ENCODE measurements around the gene POLR2B. TPM values are rescaled to one million over a fixed set of nuclear protein-coding genes. Genes with fewer than 3 reads are reported as not detected.

POLR2B gene
- total and polyA plus RNA-seq, 2 of the 8 experiments (the other 6 are each of a cell fraction or from before 2014, with no cell fraction given): 59.3 to 115 TPM

DNA sequence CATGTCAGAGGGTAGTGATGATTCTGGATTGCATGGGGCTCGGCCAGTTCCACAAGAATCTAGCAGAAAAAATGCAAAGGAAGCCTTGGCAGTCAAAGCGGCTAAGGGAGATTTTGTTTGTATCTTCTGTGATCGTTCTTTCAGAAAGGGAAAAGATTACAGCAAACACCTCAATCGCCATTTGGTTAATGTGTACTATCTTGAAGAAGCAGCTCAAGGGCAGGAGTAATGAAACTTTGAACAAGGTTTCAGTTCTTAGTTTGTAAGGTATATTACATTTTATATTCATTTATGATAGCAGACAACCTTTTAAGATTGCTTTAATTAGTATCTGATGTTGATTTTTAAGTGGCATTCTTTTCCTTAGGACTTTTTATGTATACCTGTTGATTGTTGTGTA, 46.8 kb upstream of the POLR2B start:
- POLR2A ChIA-PET (ENCODE audit: partially characterized antibody): no interaction called here
- CTCF ChIA-PET (ENCODE audit: partially characterized antibody): interaction anchor here (0.7 to 1.5 kb wide), 2 partner anchors 17 to 80 kb away, joined by 3 to 4 read pairs; no protein-coding TSS in a partner anchor
- no peak overlapping the region for H2BK20ac ChIP-seq (ENCODE audit: low read length)
- TF ChIP-seq RFX5 (IDR thresholded peaks at IDR 0.05; ENCODE audit: borderline replicate concordance, low read depth, low read length) (no peak), TEAD4 (IDR thresholded peaks at IDR 0.05; ENCODE audit: low read depth, low read length) (no peak), SP2 (IDR thresholded peaks at IDR 0.05; ENCODE audit: low read length) (no peak), TBP (IDR thresholded peaks at IDR 0.05; ENCODE audit: low read depth, low read length) (no peak), KDM5A (IDR thresholded peaks at IDR 0.05; ENCODE audit: low read length) (no peak), NANOG (IDR thresholded peaks at IDR 0.05; ENCODE audit: insufficient read depth, low read depth, low read length, poor library complexity, severe bottlenecking) (no peak), CREB1 (IDR thresholded peaks at IDR 0.05) (no peak), POU5F1 (IDR thresholded peaks at IDR 0.05; ENCODE audit: low read depth, low read length) (no peak), CHD2 (IDR thresholded peaks at IDR 0.05; ENCODE audit: low read length) (no peak), GTF2F1 (IDR thresholded peaks at IDR 0.05; ENCODE audit: borderline replicate concordance, low read depth, low read length) (no peak), BRCA1 (IDR thresholded peaks at IDR 0.05; ENCODE audit: low read depth, low read length) (no peak), CBX8 (IDR thresholded peaks at IDR 0.05; ENCODE audit: borderline replicate concordance, low read depth, low read length) (no peak), PHF8 (conservative IDR thresholded peaks at IDR 0.05; ENCODE audit: low read depth, low read length) (no peak), SIX5 (IDR thresholded peaks at IDR 0.05; ENCODE audit: low read depth, low read length) (no peak)
- TF ChIP-seq, protein P1, sequence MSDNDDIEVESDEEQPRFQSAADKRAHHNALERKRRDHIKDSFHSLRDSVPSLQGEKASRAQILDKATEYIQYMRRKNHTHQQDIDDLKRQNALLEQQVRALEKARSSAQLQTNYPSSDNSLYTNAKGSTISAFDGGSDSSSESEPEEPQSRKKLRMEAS (IDR thresholded peaks at IDR 0.05): no peak

More for the DNA sequence above, 46.8 kb upstream of the POLR2B start:
- WGBS, 2 experiments (ENCODE audit: extremely low coverage in 1 of 2, insufficient coverage in 1 of 2, insufficient read length in 1 of 2, insufficient replicate concordance in 2 of 2, low coverage in 1 of 2, low lambda C conversion rate in 2 of 2, missing lambda C conversion rate in 1 of 2): 88% methylated on average over 4 of the region's 4 CpGs; no CpG with 5 or more reads in 1 of the 2 experiments
- Histone ChIP-seq H3K14ac (ENCODE audit: insufficient read length) (no peak overlapping the region), H3K79me2 (ENCODE audit: control insufficient read depth in 1 of 2, insufficient read depth in 2 of 2, low read length in 2 of 2) (0 out of 4 replicates have a peak, but pooled peaks cover 0 to 3% of the 10 kb centered on the region in 2 experiments), H3K4me3 (ENCODE audit: extremely low read depth in 1 of 4, insufficient read depth in 2 of 4, low read depth in 3 of 4, low read length in 4 of 4) (no peak overlapping the region), H3K23ac (ENCODE audit: insufficient read length) (no peak overlapping the region), H3K23me2 (ENCODE audit: low read depth, low read length) (no peaks in the 10 kb centered on the region; the same call in 1 of the 2 replicates), H3K56ac (replicated peaks; ENCODE audit: insufficient read length, low read depth, low read length) (no peak overlapping the region), H3K4me1 (replicated peaks in 1 of 4; ENCODE audit: control insufficient read depth in 3 of 4, insufficient read depth in 4 of 4, low read length in 3 of 4) (no peaks in the 10 kb centered on the region), H3K18ac (ENCODE audit: extremely low read depth, low read length) (no peak overlapping the region), H3K36me3 (ENCODE audit: control insufficient read depth in 2 of 4, insufficient read depth in 4 of 4, low read length in 3 of 4) (peaks cover 7 to 40% (median 17%) of the 10 kb centered on the region in 4 experiments; a peak in 7 of 8 replicates), H2BK120ac (replicated peaks; ENCODE audit: low read depth, low read length) (no peak overlapping the region), H2AFZ (ENCODE audit: low read length) (no peak overlapping the region), H3K27ac (ENCODE audit: low read depth, low read length) (no peak overlapping the region), H2BK5ac (ENCODE audit: low read depth, low read length) (no peak overlapping the region), H4K20me1 (replicated peaks in 1 of 2; ENCODE audit: control insufficient read depth in 1 of 2, insufficient read depth in 2 of 2, low read length in 2 of 2) (no peaks in the 10 kb centered on the region), H3K9me3 (ENCODE audit: insufficient read depth in 2 of 2, low read depth in 1 of 2, low read length in 1 of 2) (no peaks in the 10 kb centered on the region), H2BK12ac (ENCODE audit: low read depth, low read length) (no peak overlapping the region), H3K4me2 (ENCODE audit: insufficient read depth in 1 of 2, low read depth in 2 of 2, low read length in 2 of 2) (no peak overlapping the region), H4K91ac (replicated peaks; ENCODE audit: insufficient read length, low read length) (no peak overlapping the region), H2BK15ac (ENCODE audit: low read length) (no peak overlapping the region), H3K9ac (replicated peaks in 1 of 4; ENCODE audit: extremely low read depth in 1 of 4, low read depth in 3 of 4, low read length in 3 of 4) (peak overlapping the region in 1 of 4 experiments; percentile 48; a peak in 1 of 7 replicates), H3K4ac (replicated peaks; ENCODE audit: insufficient read length, low read depth, low read length) (no peak overlapping the region), H4K8ac (ENCODE audit: extremely low read depth, insufficient read depth, low read length) (no peak overlapping the region), H3K27me3 (replicated peaks in 1 of 4; ENCODE audit: control insufficient read depth in 3 of 4, extremely low read depth in 1 of 4, insufficient read depth in 3 of 4, low read length in 3 of 4) (no peaks in the 10 kb centered on the region), H3K79me1 (ENCODE audit: low read depth, low read length) (no peaks in the 10 kb centered on the region), H4K5ac (ENCODE audit: insufficient read length, low read depth, low read length) (no peak overlapping the region), H2AK5ac (ENCODE audit: low read depth, low read length) (no peak overlapping the region)
- FAIRE-seq (no peak), DNase-seq (ENCODE audit: low read depth in 1 of 2, low spot score in 2 of 2) (no peak)
